ENCODE results near the gene SLC25A46.
"Not testable (repeated sequence)": the region's sequence is repeated elsewhere in the genome, so short reads cannot be mapped to it uniquely, and the experiment has no call there.

The SLC25A46 gene

GRCh38 chr5:110757118-110757729 lies 18.4 kb downstream of the SLC25A46 start:
- no peak for DNase-seq

- no peak for DNase-seq
These were observed 21.4 kb downstream of the SLC25A46 start for GRCh38 chr5:110760158-110760557.

GRCh38 chr5:110768138-110768860 lies 29.5 kb downstream of the SLC25A46 start:
- DNase-seq = no peak

- DNase-seq = no peak
These were observed 30.3 kb downstream of the SLC25A46 start for GRCh38 chr5:110769000-110769681.

- DNase-seq = no peak
These were observed 31.5 kb downstream of the SLC25A46 start for GRCh38 chr5:110770286-110770685.

GRCh38 chr5:110784901-110785300 lies 46.1 kb downstream of the SLC25A46 start:
- no peak for DNase-seq

GRCh38 chr5:110785356-110785755 lies 46.5 kb downstream of the SLC25A46 start:
- DNase-seq = no peak

- DNase-seq = not testable (repeated sequence)
These were observed 49.2 kb downstream of the SLC25A46 start for GRCh38 chr5:110788006-110788405.

GRCh38 chr5:110790673-110791072 lies 51.9 kb downstream of the SLC25A46 start:
- DNase-seq = no peak

- no peak for DNase-seq
These were observed 64.2 kb downstream of the SLC25A46 start for GRCh38 chr5:110802998-110803397.

GRCh38 chr5:110803467-110804326 lies 64.9 kb downstream of the SLC25A46 start:
- no peak for DNase-seq

GRCh38 chr5:110807169-110807568 lies 68.4 kb downstream of the SLC25A46 start:
- DNase-seq = no peak

GRCh38 chr5:110809006-110809405 lies 70.2 kb downstream of the SLC25A46 start:
- DNase-seq = no peak

Measured in activated CD8-positive, alpha-beta memory T cell treated with anti-CD3 and anti-CD28 coated beads, Interleukin-2, amount 50 U/mL, for 48 hours (primary cell).